Brain microvascular endothelial cell (primary cell): ENCODE measurements around the gene FNDC1.
"Not testable (repeated sequence)": the region's sequence is repeated elsewhere in the genome, so short reads cannot be mapped to it uniquely, and the experiment has no call there.

Source experiments
- DNase-seq: peaks from one replicate; pipeline ENCODE4 v3.0.0-alpha.2; 2020
- H3K27ac ChIP-seq: fragments of 250-450 bp; sonication (Bioruptor Pico); 2 replicates; pipeline ENCODE4 v1.5.1; 2020; ENCODE audit warnings: mild to moderate bottlenecking, moderate library complexity
- H3K27me3 ChIP-seq: fragments of 250-450 bp; sonication (Bioruptor Pico); replicated peaks from 2 replicates; pipeline ENCODE4 v1.5.1; 2020; ENCODE audit warnings: mild to moderate bottlenecking
- H3K36me3 ChIP-seq: fragments of 250-450 bp; sonication (Bioruptor Pico); replicated peaks from 2 replicates; pipeline ENCODE4 v1.5.1; 2020; ENCODE audit warnings: mild to moderate bottlenecking
- H3K4me3 ChIP-seq: 2 replicates; pipeline ENCODE4 v1.5.1; 2011; ENCODE audit warnings: low read depth, mild to moderate bottlenecking, control low read depth, low read length, moderate library complexity
- in situ Hi-C: cut with HindIII; loops from 2 replicates; pipeline ENCODE4 v1.10.0; 2017; ENCODE audit warnings: low sequenced_read_pairs, low pct_ligation_motif_present
- TF ChIP-seq, protein P1 (sequence below): IDR thresholded peaks from 2 replicates; pipeline ENCODE4 v1.5.1; 2011; ENCODE audit warnings: low read depth, mild to moderate bottlenecking, moderate library complexity, low read length, control low read depth, inconsistent platforms; ENCODE audit errors: missing control alignments

FNDC1 gene

DNA sequence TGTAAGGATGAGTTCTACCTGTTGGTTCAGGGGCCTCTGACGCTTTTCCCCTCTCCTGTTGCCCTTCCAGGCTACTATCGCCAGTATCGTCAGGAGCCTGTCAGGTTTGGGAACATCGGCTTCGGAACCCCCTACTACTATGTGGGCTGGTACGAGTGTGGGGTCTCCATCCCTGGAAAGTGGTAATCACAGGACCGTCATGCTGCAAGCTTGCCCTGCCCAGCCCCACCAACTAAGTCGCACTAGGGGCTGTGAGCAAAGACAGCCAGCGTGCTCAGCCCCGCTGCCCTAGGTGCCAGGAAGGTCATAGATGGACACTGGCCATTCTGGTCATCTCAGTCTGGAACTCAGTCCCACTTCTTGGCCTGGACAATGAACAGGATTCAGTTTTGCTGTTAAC lies 102.1 kb downstream of the FNDC1 start:
- Histone ChIP-seq H3K36me3 (no peaks in the 10 kb centered on the region), H3K27me3 (no peaks in the 10 kb centered on the region), H3K27ac (no peak overlapping the region), H3K4me3 (no peak overlapping the region)
- in situ Hi-C loops, result no loop called here
- no peak for DNase-seq
- TF ChIP-seq, protein P1, sequence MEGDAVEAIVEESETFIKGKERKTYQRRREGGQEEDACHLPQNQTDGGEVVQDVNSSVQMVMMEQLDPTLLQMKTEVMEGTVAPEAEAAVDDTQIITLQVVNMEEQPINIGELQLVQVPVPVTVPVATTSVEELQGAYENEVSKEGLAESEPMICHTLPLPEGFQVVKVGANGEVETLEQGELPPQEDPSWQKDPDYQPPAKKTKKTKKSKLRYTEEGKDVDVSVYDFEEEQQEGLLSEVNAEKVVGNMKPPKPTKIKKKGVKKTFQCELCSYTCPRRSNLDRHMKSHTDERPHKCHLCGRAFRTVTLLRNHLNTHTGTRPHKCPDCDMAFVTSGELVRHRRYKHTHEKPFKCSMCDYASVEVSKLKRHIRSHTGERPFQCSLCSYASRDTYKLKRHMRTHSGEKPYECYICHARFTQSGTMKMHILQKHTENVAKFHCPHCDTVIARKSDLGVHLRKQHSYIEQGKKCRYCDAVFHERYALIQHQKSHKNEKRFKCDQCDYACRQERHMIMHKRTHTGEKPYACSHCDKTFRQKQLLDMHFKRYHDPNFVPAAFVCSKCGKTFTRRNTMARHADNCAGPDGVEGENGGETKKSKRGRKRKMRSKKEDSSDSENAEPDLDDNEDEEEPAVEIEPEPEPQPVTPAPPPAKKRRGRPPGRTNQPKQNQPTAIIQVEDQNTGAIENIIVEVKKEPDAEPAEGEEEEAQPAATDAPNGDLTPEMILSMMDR, result no peak

DNA sequence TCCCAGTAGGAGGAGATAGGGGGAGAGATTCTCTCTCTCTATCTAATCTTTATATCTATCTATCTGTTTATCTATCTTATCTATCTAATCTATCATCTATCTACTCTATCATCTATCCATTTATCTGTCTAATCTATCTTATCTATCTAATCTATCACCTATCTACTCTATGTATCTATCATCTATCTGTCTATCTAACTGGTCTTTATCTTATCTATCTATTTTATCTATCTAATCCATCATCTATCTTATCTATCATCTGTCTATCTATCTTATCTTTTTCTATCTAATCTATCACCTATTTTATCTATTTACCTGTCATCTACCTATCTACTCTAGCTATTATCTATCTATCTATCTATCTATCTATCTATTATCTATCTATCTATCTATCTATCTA lies 109.4 kb downstream of the FNDC1 start:
- DNase-seq, result no peak
- Histone ChIP-seq H3K27me3 (no peaks in the 10 kb centered on the region), H3K27ac (no peak overlapping the region), H3K4me3 (no peak overlapping the region), H3K36me3 (no peaks in the 10 kb centered on the region)
- TF ChIP-seq, protein P1, result no peak
- in situ Hi-C loops, result no loop called here

DNA sequence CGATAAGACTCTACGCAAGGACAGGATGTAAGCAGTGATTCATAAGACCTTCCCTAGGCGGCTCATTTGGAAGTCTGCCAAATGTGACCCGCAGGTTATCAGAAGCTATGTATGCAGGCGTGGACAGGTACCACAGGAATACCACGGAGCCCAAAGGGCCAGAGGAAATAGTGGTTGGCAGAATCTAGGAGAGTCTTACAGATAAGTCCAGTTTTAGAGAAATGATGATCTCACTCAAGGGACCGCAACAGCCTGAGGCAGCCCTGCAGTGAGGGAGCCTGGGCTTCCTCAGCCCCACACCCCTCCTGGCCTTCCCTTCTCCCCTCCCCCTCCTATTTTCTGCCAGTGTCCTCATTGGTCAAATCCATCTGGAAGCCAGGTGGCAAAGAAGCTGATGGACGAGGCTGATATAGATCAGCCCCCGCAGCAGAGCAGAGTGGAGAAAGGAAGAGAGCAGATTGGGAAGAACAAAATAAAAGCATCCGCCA lies 110.6 kb downstream of the FNDC1 start:
- Histone ChIP-seq H3K36me3 (no peaks in the 10 kb centered on the region), H3K27ac (no peak overlapping the region), H3K4me3 (no peak overlapping the region), H3K27me3 (no peaks in the 10 kb centered on the region)
- peak; percentile 47 for DNase-seq
- in situ Hi-C loops, result no loop called here
- TF ChIP-seq, protein P1, result no peak

DNA sequence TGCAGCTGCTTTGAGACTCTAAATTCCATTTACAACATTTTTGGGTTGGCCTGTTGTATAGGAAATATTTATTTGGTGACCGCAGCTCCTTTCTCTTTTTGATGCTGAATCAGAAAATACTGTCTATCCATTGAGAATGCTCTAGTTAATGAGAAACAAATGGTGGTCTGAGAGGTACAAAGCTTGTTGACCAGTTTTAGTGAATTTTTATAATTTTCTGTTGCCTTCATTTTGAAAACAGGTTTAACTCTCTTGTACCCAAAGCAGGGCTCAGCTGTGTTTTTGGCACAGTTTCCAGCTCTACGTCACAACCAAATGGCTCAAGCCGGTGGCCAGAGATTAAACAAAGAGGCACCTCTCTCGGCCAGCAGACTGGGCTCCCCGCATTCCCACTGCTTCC lies 113.2 kb downstream of the FNDC1 start:
- H3K36me3 ChIP-seq, result no peaks in the 10 kb centered on the region

DNA sequence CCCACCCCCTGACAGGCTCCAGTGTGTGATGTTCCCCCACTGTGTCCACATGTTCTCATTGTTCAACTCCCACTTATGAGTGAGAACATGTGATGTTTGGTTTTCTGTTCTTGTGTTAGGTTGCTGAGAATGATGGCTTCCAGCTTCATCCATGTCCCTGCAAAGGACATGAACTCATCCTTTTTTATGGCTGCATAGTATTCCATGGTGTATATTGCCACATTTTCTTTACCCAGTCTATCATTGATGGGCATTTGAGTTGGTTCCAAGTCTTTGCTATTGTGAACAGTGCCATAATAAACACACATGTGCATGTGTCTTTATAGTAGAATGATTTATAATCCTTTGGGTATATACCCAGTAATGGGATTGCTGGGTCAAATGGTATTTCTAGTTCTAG lies 115.5 kb downstream of the FNDC1 start:
- H3K36me3 ChIP-seq, H3K27me3 ChIP-seq, DNase-seq, in situ Hi-C loops, H3K4me3 ChIP-seq, H3K27ac ChIP-seq: not testable (repeated sequence)

More for the DNA sequence above, 113.2 kb downstream of the FNDC1 start:
- no peak overlapping the region for H3K27ac ChIP-seq
- TF ChIP-seq, protein P1, result no peak
- DNase-seq, result no peak
- H3K27me3 ChIP-seq, result no peaks in the 10 kb centered on the region
- H3K4me3 ChIP-seq, result no peak overlapping the region
- in situ Hi-C loops, result no loop called here

DNA sequence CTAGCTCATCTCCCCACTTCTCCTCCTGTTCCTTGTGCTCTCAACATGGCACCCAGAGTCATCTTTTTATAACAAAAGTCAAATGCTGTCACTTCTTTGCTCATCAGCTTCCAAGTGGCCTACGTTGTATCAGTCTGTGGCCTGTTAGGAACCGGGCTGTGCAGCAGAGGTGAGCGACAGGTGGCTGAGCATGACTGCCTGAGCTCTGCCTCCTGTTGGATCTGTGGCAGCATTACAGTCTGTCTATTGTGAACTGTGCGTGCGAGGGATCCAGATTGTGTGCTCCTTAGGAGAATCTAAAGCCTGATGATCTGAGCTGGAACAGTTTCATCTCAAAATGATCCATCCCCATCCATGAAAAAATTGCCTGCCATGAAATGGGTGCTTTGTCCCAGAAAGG lies 129.6 kb downstream of the FNDC1 start:
- no peak for DNase-seq
- no peak overlapping the region for H3K27ac ChIP-seq
- no peaks in the 10 kb centered on the region for H3K27me3 ChIP-seq
- TF ChIP-seq, protein P1, result no peak
- H3K36me3 ChIP-seq, result no peaks in the 10 kb centered on the region
- in situ Hi-C loops, result no loop called here
- no peak overlapping the region for H3K4me3 ChIP-seq
